ENCODE measurements around the gene ANKS6. TPM values are rescaled to one million over a fixed set of nuclear protein-coding genes. Genes with fewer than 3 reads are reported as not detected.

ANKS6 gene
- total RNA-seq, 1 donor from 2014 or later, result 16.6 TPM

DNA sequence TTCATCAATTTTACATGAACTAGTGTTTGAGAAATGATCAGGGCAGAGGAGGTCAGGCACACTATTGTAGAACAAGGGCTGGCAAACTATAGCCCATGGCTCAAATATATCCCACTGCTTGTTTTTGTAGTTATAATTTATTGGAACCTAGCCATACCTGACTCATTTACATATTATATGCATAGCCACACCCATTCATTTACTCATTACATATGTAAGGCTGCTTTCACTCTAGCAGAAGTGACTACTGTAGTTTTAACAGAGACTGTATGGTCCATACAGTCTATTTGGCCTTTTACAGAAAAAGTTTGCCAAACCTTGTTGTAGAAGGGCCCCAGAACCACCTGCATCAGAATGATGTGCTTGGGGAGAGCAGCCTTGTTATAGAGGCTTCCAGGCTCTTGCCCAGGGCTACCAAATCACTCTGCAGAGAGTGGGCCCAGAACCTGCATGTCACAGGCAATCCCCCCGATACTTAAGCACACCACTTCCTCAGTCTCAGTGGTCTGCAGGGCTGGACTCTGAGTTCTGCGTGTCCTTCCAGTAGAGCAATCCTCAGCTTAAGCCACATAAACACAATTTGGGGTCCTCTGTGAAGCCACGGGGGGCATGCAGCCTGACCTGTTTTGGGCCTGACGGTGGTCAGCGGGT is 6.7 kb downstream of the ANKS6 start:
- Mint-ChIP-seq H3K4me1 (ENCODE audit: unreplicated experiment) (peaks cover 19% of the 10 kb centered on the region), H3K27ac (ENCODE audit: unreplicated experiment) (no peak overlapping the region), H3K27me3 (ENCODE audit: unreplicated experiment) (no peaks in the 10 kb centered on the region), H3K4me3 (ENCODE audit: unreplicated experiment) (no peak overlapping the region), H3K36me3 (ENCODE audit: unreplicated experiment) (peaks cover 6% of the 10 kb centered on the region), H3K9me3 (ENCODE audit: unreplicated experiment) (no peaks in the 10 kb centered on the region)
- DNase-seq (ENCODE audit: extremely low spot score, unreplicated experiment), result peak; percentile 30
- TF ChIP-seq CTCF (IDR thresholded peaks at IDR 0.05), result no peak

- H3K9me3 Mint-ChIP-seq (ENCODE audit: unreplicated experiment), result no peaks in the 10 kb centered on the region
- DNase-seq (ENCODE audit: extremely low spot score, unreplicated experiment), result peak; percentile 63
- peaks cover 16% of the 10 kb centered on the region for H3K4me1 Mint-ChIP-seq (ENCODE audit: unreplicated experiment)
- peaks cover 11% of the 10 kb centered on the region for H3K36me3 Mint-ChIP-seq (ENCODE audit: unreplicated experiment)
- H3K4me3 Mint-ChIP-seq (ENCODE audit: unreplicated experiment), result no peak overlapping the region
- H3K27me3 Mint-ChIP-seq (ENCODE audit: unreplicated experiment), result no peaks in the 10 kb centered on the region
- H3K27ac Mint-ChIP-seq (ENCODE audit: unreplicated experiment), result no peak overlapping the region
- no peak for TF ChIP-seq CTCF (IDR thresholded peaks at IDR 0.05)
These were observed 8.5 kb downstream of the ANKS6 start for GRCh38 chr9:98787766-98788335.

GRCh38 chr9:98786750-98787510 is 9.4 kb downstream of the ANKS6 start:
- no peak overlapping the region for H3K4me3 Mint-ChIP-seq (ENCODE audit: unreplicated experiment)

DNA sequence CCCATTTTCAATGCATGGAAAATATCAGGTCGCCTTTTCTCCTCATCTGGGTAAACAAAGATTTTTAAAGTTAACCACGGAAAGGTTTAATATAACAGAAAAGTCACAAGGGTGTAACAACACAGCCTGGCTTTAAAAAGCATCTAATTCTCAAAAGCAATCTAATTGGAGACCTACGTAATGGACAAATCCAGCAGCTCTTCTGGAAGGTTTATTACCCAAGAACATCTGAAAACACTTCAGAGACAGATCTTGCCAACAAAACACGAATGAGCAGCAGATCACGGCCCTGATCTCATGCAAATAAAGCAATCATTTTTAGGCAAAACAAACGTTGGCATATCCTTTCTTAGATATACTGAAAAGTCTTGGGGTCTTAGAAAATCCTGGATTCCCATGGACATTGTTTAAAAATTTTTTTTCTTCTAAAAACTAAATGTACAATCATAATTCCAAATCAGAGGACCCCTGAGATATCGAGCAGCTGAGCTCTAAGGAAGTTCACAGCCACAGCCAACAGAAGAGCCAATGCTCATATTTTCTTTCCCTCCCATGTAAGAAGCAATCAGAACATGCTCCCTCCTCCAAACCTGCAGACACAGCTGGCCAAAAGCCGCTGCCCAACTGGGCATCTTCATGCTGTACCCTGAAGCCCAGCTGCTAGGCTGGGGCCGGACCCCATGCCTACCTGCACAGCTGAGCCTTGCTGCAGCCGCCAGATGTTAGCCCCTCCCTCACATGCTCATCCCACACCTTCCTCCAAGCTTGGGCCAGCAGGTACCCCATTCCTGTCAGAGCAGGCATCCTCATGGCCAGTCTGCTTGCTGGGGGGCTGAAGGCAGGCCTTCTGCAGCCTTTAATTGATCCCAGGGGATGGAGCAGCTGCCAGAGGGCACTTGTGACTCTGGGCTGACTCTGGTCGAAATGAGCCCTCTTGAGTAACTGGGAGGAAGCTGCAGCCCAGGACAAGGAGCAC is 11.2 kb downstream of the ANKS6 start:
- TF ChIP-seq CTCF (IDR thresholded peaks at IDR 0.05), result no peak
- H3K4me3 Mint-ChIP-seq (ENCODE audit: unreplicated experiment), result no peak overlapping the region
- no peaks in the 10 kb centered on the region for H3K4me1 Mint-ChIP-seq (ENCODE audit: unreplicated experiment)
- no peaks in the 10 kb centered on the region for H3K27me3 Mint-ChIP-seq (ENCODE audit: unreplicated experiment)
- peak; percentile 80 for DNase-seq (ENCODE audit: extremely low spot score, unreplicated experiment)
- peaks cover 23% of the 10 kb centered on the region for H3K36me3 Mint-ChIP-seq (ENCODE audit: unreplicated experiment)
- no peak overlapping the region for H3K27ac Mint-ChIP-seq (ENCODE audit: unreplicated experiment)
- H3K9me3 Mint-ChIP-seq (ENCODE audit: unreplicated experiment), result no peaks in the 10 kb centered on the region

More at GRCh38 chr9:98786750-98787510, 9.4 kb downstream of the ANKS6 start:
- DNase-seq (ENCODE audit: extremely low spot score, unreplicated experiment), result peak; percentile 56
- Mint-ChIP-seq H3K9me3 (ENCODE audit: unreplicated experiment) (no peaks in the 10 kb centered on the region), H3K27me3 (ENCODE audit: unreplicated experiment) (no peaks in the 10 kb centered on the region), H3K4me1 (ENCODE audit: unreplicated experiment) (peaks cover 13% of the 10 kb centered on the region), H3K27ac (ENCODE audit: unreplicated experiment) (no peak overlapping the region), H3K36me3 (ENCODE audit: unreplicated experiment) (peaks cover 15% of the 10 kb centered on the region)
- no peak for TF ChIP-seq CTCF (IDR thresholded peaks at IDR 0.05)
